NCI-H82 (cell line): ENCODE measurements around the gene CBLN3.
"Not testable (repeated sequence)": the region's sequence is repeated elsewhere in the genome, so short reads cannot be mapped to it uniquely, and the experiment has no call there.

ENCODE experiments used
- DNase-seq: peaks from one replicate; lab custom pipeline; 2025; lab: John Stamatoyannopoulos, UW

Gene CBLN3

DNA sequence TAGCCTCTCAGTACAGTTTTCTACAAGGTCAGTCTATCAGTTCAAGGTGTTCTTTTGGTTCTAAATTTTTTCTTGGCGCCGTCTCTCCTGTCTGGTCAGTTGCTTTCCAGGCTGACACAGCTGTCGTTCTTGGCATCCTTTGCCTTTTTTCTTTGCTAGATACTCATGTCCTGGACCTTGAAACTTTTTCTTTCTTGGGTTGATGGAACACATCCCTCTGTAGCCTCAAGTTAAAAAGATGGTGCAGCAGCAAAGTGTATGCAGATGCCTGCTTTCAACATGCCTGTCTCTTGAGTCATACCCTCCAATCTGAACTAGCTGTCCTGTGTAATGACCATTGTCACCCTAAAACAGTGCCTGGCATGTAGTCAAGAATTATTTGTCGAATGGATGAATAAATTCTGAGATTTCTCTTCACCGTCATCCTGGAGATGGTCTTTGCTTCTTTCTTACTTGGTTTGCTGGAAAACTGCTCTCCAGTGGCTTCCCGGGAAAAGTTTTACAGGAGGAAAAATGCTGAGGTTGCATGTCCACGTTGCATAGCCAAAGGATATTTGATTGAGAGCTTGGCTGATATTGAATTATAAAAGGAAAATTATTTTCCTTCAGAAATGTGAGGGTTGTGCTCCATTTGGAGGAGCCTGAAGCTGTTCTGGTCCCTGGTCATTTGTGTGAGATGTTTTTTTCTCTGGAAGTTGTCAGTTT is 26.0 kb downstream of the CBLN3 start:
- DNase-seq = no peak

DNA sequence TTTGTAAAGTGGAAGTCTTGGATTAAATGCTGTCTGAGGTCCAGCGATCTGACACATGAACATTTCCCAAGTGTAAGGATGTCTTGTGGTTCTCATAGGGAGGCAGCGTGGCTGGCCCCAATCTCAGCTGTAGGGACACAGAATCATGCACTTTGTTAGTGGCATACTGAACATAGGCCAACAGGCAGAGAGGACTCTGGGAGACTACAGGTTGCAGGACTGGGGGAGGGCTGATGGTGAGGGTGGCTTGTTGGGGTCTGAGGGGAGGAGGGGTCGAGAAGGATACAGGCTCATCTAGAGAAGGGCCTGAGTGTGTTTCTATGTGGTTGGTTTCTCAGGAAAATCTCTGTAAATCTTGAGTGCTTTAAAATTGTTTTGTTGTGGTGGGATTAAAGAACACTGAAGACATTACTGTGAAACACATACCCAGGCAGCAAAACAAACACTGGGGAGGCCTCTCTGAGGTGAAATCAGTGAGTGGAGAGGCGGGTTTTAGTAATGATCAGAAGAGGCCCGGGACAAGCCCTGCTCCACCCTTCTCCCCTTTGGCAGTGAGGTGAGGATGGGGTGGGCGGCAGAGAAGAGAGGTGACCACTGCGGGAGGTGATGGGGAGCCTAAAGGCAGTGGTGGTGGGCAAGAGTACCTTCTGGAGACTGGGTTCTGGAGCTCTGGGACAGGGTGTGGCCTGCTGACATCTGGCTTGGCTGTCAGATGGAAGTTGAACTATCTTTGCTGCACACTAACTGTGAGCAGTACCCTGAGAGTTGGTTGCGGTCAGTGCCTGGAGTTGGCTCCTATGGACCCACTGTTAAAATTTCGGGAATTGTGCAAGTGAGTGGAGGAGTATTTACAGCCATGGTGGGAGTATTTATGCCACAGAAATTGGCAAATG is 27.4 kb downstream of the CBLN3 start:
- DNase-seq = no peak

DNA sequence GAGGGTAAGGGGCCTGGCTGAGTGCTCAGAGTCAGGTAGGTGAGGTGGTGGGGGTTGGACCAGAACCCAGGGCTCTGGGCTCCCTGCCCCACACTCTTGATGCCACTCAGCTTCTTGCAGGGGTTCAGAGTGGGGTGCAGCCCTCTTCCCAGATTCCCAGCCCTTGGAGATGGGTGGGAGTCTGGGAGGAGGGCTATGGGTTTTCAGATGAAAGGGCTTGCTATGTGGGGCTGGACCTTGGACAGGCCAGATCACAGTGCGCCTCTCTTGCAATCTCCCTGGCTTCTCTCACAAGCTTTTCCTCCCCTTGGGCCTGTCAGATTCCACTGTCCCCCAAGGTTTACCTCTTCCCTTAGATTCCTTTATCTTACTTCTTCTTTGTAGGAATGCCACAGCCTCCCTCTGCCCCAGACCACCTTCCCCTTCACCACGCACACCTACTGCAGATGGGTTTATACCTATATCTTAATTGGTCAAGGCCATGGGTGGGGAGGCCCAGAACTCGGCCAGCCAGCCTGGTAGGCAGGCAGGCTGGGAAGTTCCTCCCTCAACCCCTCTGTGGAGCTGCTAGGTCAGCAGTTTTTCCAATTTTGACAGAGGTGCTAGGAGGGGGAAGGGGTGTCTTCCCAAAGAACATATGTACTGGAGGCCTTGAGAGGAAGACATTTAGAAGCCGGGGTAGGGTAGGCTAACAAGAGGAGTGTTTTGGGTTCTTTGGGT is 29.3 kb downstream of the CBLN3 start:
- DNase-seq = no peak

DNA sequence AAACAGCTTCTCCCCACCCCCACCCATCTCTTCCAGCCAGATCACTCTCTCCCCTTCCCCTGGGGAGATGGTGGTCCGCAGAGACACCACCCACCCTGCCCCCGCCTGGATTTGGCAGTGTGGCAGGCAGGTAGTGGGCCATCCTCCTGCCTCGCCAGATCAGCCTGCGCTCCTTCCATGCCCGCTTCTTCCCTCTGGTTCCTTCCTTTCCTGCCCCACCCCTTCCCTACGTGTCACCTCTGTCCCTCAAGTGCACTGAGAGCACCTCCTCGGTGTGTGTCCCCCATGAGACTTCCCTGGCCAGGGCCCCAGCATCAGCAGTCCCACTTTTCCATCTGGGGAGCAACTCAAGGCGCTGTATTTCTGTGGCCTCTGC is 30.0 kb downstream of the CBLN3 start:
- no peak for DNase-seq

DNA sequence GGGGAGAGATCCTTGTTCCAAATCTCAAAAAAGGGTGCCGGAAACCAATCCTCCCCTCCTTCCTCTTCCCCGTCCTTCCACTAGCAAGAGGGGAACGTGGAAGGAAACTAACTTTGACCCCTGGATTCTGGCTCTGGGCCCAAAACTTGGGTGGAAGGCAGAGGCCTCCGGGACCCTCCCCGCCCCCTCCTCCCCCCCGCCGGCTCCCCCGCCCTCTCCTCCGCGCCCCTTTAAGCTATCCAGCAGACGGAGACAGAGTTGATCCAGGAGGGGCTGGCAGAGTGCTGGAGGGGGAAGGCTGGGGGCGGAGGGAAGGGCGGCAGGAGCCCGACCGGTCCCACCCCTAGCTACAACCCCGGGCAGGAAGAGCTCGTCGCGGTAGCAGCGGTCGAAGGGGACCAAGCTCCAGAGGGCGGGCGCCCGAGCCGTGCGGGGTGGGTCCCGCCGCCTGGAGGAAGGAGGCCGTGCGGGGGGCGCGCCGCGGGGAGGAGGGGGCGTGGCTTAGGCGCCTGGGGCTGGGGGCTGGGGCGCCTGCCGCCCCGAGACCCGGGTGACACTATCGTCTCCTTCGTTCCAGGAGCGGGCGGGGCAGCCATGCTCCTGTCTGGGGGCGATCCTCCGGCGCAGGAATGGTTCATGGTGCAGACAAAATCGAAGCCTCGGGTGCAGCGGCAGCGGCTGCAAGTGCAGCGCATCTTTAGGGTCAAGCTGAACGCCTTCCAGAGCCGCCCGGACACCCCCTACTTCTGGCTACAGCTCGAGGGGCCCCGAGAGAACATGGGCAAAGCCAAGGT is 30.6 kb downstream of the CBLN3 start, which contains the start of gene NYNRIN:
Gene NYNRIN (plus strand): TSS at position 351 of the 794 bp plus-strand sequence. CDS start 244 bp downstream, at position 595.
- peak; percentile 84 for DNase-seq

DNA sequence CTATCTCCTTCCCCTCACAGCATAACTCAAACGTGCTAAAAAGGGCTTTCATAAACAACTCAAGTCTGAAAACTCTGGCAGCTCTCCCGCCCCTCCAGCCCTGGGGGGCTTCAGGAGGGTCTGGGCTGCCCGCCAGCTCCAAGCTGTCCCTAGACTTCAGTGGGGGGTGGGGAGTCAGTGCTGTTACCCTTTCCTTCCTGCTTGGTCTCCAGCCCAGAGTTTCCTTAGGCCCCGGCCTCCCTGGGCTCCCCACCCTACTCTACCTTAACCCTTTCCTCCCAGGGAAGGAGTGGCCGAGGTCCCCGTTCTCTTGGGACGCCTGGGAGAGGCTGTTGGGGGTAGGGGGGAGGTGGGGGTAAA is 31.2 kb downstream of the CBLN3 start:
- DNase-seq = peak; percentile 42

DNA sequence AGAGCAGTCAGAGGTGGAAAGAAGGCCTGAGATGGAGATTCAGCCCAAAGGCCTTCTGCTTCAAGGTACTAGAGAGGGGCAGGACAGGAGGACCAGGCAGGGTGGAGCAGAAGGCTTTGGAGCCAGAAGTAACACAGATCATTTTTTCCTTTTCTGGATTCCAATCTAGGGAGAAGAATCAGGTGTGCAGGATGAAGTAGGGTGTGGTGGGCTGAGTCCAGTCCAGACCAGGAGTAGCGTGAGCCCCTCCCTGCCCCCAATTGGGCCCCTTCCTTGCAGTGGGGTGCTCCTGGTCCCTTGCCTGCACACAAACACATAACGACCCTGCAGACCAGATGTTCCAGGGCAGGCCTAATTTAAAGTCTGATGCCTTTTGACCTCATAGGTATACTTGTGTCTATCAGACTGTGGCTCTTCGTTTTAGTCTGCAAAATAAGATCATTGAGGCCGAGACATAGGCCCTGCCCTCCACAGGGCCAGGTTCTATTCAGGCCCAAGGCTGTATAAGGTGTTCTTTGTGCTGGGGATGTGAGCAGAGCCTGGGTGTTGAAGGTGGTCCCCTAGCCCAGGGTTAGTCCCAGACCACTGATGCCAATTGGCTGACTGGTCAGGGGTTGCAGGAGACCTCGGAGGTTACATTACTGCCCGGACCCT is 31.7 kb downstream of the CBLN3 start:
- DNase-seq = no peak

DNA sequence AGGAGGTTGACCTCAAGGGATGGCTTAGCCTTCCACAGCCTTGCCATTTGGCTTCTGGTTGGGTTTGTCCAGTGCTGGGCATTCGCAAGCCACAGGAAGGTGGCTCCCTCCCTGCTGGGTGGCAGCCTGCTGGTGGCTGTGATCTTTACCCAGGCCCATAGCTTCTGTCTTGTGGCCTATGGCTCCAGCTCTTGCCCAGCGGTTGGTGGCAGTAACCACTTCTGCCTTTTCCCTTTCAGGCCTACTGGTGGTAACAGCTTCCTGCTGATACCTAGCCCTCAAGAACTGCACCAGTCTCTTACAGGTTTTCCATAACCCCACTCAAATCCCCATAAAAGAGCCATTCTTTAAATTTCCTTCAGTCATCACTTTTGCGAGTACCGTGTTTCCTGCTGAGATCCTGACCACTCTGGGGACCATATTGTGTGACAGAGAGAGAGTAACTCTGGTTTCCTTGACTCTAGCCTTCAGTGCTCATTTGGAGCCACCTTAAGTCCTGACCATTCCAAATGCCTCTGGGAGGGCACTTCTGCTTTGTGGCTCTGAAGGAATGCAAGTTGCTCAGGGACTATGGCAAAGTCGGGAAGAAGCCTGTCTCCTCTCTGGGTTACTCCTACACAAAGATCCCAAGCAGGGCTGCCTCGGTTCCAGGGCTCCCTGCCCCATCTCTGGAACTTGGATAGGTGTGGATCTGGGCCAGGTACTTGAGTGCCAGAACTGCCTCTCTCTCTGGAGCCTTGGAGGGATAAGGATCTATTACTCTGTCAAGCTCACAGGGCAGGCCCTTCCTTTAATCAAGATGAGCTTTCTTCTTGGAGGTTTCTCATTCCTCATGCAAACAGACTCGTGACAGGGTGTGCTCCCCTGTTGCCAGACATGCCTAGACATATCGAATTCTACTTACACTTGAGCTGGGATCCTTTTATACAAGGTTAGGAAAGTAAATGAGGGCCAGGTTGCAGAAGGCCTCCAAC is 33.6 kb downstream of the CBLN3 start:
- DNase-seq = no peak

DNA sequence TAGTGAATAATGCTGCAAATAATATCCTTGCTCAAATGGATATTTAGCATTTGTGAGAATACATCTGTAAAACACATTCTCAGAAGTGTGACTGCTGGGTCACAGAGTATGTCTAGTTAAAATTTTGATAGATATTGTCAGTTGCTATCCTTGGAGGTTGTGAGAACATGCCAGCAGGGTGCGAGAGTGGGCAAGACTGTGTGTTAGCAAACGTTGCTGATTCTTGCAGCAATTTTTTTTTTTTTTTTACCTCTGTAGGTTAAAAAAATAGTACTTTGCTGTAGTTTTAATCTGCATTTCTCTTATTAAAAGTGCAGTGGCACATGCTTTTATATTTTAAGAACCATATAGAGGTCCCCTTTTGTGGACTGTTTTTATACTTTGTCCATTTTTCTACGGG is 35.2 kb downstream of the CBLN3 start:
- DNase-seq = no peak

DNA sequence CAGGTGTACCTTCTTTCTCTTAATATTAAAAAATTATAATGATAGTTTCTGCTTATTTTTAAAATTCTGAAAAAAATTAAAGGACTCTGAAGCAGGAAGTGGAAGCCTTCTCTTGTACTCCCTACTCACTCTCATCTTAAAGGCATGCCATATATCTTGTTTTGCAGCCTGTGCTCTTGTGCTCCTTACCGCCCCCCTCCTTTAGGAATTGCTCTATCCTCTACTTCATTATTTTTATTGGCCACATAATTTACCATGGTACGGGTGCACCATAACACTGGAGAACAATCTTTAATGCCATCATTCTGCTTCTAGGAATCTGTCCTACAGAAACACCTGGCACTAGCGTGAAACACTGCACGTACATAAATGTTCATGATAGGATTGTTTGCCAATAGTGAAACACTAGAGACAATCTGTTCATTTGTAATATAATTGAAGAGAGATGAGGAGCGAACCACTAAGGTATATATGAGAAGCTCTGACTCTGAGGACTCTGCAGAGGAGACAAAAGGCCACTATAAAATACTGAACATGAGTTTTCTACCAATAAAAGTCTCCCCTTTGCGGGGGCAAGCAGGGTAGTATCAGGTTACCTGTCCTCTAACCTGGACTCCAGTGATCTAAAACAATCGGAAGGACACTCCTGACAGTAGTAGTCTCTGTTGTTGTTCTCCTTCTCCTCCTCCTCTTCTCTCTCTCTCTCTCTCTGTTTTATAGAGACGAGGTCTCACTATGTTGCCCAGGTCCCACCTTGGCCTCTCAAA is 37.0 kb downstream of the CBLN3 start:
- DNase-seq = no peak

DNA sequence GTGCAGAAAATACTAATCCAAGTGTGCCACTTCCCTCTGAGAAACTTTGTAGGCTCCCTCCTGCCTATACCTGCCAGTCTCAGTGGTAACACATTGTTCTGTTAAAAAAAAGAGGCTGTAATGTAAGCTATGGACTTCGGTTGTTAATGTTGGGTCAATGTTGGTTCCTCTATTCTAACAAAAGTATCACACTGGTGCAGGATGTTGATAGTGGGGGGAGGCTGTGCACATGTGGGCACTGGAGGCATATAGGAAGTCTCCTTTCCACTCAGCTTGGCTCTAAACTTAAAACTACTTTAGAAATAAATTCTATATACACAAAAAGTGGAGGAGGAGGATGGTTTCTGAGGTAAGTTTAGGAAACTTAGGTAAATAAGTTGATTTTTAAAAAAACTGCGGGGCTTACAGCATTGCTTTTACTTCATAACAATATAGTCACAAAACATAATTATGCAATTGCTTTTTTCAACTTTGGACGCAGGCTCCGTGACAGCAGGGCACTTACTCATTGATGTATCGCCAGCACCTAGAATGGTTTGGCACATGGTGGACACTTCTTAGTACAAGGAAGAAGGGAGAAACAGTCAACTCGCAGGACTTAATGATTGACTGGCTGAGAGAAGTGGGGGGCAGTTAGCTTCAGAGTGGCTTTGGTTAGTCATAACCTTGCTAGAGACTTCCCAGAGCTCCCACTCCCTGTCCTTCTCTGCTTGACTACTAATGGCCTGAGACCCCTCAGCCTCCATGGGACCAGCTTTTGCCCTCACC is 38.6 kb downstream of the CBLN3 start:
- no peak for DNase-seq

DNA sequence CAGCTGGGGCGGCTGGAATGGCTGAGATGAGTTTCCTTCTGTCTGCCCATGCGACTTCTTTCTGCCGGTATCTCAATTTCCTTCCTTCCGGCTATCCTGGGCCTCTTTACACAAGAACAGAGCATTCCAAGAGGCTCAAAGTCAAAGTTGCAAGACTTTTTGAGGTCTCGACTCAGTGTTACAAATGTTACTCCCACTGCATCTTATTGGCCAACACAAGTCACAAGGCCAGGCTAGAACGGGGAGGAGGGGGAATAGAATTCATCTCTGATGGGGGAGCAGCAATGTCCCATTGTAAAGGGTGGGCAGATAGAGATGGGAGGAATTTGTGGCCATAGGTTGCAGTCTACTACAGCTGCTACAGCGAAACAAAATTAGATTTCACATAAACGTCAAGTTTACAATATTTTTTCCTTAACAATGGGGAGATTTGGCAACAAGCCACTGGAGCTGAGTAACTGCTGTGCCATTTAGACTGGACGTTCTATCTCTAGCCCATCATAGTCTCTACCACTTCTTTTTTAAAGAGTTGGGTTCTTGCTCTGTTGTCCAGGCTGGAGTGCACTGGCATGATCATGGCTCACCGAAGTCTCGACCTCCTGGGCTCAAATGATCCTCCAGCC is 40.1 kb downstream of the CBLN3 start:
- DNase-seq = no peak

DNA sequence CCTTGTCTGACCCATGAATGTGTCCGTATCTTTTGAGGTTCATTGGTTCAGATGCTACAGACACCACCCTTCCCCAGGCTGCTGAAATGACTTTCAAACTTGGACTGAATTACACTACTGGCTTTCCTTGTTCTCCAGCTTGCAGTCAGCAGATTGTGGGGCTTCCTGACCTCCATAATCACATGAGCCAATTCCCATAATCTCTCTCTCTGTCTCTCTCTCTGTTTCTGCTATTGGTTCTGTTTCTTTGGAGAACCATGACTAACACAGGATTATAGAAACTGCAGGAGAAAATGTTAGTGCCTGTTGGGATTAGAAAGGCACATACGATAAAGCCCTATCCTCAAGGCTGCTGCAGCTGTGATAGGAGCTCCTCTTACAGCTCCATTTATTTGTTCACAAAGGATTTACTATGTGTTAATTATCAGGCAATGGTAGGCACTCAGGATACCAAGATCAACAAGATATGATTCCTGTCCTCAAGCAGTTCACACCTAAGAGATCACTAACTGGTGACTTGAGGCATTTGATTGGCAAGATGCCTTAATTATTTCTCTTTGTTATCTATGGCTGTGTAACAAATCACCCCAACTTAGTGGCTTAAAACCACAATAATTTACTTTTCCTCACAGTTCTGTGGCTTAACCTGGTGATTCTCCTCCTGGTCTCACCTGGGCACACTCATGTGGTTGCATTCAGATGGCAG is 40.8 kb downstream of the CBLN3 start:
- peak; percentile 85 for DNase-seq

DNA sequence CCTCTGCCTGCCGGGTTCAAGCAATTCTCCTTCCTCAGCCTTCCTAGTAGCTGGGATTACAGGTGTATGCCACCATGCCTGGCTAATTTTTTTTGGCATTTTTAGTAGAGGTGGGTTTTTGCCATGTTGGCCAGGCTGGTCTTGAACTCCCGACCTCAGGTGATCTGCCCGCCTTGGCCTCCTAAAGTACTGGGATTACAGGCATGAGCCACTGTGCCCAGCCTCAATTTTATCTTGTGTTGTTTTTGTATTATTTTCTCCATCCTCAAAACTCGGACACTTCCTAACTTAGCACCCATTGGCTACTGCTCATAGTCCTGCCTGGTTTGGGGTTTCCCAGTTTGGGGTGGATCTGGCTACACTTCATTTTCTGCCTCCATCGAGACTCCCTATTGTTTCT is 41.9 kb downstream of the CBLN3 start:
- DNase-seq = not testable (repeated sequence)

DNA sequence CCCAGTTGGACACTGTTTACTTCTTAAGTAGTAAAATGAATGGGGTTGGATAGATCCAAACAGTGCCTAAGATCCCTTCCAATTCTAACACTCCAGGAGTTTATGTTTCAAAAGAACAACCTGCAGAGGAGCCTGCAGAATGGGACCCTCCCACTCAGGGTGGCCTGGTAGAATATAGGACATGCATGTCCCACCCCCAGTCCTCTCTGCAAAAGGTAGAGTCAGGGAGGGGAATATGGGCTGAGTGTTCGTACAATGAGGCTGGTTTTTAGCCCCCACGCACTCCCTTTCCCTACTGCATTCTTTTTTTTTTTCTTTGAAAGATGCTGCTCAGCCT is 42.5 kb downstream of the CBLN3 start:
- no peak for DNase-seq

DNA sequence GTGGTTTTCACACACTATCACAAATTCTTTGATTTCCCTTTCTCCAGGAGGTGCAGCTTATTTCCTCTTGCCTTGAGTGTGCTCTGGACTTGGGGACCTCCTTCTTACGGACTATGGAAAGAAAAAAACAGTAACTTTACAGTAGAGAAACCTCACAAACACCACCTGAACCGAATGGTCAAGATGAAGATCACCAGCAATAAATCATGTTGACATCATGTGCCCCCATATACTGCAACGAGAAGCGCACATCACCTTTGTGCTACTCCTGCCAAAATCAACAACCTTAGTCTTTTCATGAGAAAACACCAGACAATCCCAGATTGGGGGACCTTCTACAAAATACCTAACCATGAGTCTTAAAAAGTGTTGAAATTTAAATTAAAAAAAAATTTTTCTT is 43.9 kb downstream of the CBLN3 start:
- no peak for DNase-seq

DNA sequence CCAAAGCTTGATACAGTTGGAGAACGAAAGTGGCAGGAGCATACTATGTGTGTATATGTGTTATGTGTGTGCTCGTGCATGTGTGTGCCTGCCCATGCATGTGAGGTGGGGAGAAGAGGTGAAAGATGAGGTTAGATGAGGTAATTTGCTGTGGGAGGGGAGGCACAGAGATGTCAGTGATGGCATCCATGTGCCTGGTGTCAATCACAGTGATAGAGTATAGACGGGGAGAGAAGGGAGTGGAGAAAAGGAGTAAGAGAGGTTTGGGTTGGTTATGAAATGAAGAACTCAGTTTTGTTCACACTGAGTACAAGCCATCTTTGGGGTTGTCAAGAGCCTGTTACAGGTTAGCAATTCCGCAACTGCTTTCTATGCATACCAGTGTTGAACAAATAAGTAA is 45.3 kb downstream of the CBLN3 start:
- DNase-seq = no peak

DNA sequence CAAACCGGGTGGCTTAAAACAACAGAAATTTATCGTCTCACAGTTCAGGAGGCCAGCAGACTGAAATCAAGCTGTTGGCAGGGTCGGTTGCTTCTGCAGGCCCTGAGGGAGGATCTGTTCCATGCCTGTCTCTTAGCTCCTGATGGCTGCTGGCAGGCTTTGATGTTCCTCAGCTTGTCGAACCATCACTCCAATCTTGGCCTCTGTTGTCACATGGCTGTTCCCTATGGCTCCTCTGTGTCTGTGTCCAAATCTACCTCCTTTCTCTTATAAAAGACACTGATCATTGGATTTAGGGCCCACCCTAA is 47.5 kb downstream of the CBLN3 start:
- no peak for DNase-seq
